Mesenchymal stem cell (in vitro differentiated cells and primary cell): Measurements from ENCODE around the gene TAL2.

Experiments used
- DNase-seq: peaks from one replicate; pipeline ENCODE4 v3.0.0-alpha.2; 2013
- H2AFZ ChIP-seq: one replicate; pipeline ENCODE4 v1.6.1; 2013; ENCODE audit warnings: low read depth, mild to moderate bottlenecking, control low read depth, inconsistent platforms, low read length, moderate library complexity
- H2AK5ac ChIP-seq: 2 replicates; pipeline ENCODE4 v1.6.1; 2013; ENCODE audit warnings: low read length, moderate library complexity, mild to moderate bottlenecking, inconsistent platforms; ENCODE audit not compliant: severe bottlenecking
- H2BK120ac ChIP-seq: one replicate; pipeline ENCODE4 v1.6.1; 2013; ENCODE audit warnings: low read depth, mild to moderate bottlenecking, inconsistent platforms, low read length, moderate library complexity
- H2BK12ac ChIP-seq, 2 experiments: one replicate each; pipeline ENCODE4 v1.6.1; 2013; ENCODE audit warnings: inconsistent platforms in 2 of 2, low read length in 2 of 2, mild to moderate bottlenecking in 2 of 2, moderate library complexity in 2 of 2, control low read depth in 1 of 2
- H2BK15ac ChIP-seq: one replicate; pipeline ENCODE4 v1.6.1; 2013; ENCODE audit warnings: mild to moderate bottlenecking, low read depth, inconsistent platforms; ENCODE audit not compliant: poor library complexity, severe bottlenecking
- H2BK5ac ChIP-seq: 2 replicates; pipeline ENCODE4 v1.6.1; 2013; ENCODE audit warnings: low read depth, mild to moderate bottlenecking, low read length, control low read depth, inconsistent platforms; ENCODE audit not compliant: poor library complexity, severe bottlenecking
- H3K14ac ChIP-seq, 2 experiments: one replicate each; pipeline ENCODE4 v1.6.1; 2013; ENCODE audit warnings: inconsistent platforms in 2 of 2, low read length in 2 of 2, control low read depth in 1 of 2, mild to moderate bottlenecking in 1 of 2, moderate library complexity in 1 of 2
- H3K18ac ChIP-seq, 2 experiments: one replicate each; pipeline ENCODE4 v1.6.1; 2013; ENCODE audit warnings: inconsistent platforms in 2 of 2, low read length in 2 of 2, control low read depth in 1 of 2, low read depth in 1 of 2, mild to moderate bottlenecking in 1 of 2
- H3K23ac ChIP-seq, 2 experiments: one replicate each; pipeline ENCODE4 v1.6.1; 2013; ENCODE audit warnings: inconsistent platforms in 2 of 2, low read length in 2 of 2, mild to moderate bottlenecking in 2 of 2, moderate library complexity in 2 of 2, control low read depth in 1 of 2
- H3K27ac ChIP-seq: 2 replicates; pipeline ENCODE4 v1.5.1; 2013; ENCODE audit warnings: mild to moderate bottlenecking, moderate library complexity, low read length, control low read depth, inconsistent platforms; ENCODE audit not compliant: poor library complexity, severe bottlenecking
- H3K27me3 ChIP-seq, 2 experiments: 2 replicates each; pipeline versions ENCODE4 v1.6.1 to v1.7.0; 2013; ENCODE audit warnings: low read length in 2 of 2, mild to moderate bottlenecking in 2 of 2, moderate library complexity in 2 of 2, control low read depth in 1 of 2, inconsistent platforms in 1 of 2; ENCODE audit not compliant: control insufficient read depth in 1 of 2, insufficient read depth in 1 of 2
- H3K36me3 ChIP-seq, 2 experiments: 2 replicates each; pipeline versions ENCODE4 v1.6.1 to v1.7.0; 2013; ENCODE audit warnings: low read length in 2 of 2, control low read depth in 1 of 2, inconsistent platforms in 1 of 2, low read depth in 1 of 2, mild to moderate bottlenecking in 1 of 2; ENCODE audit not compliant: insufficient read depth in 2 of 2, control insufficient read depth in 1 of 2
- H3K4ac ChIP-seq, 2 experiments: one replicate each; pipeline ENCODE4 v1.6.1; 2013; ENCODE audit warnings: inconsistent platforms in 2 of 2, low read length in 2 of 2, mild to moderate bottlenecking in 2 of 2, moderate library complexity in 2 of 2, control low read depth in 1 of 2, low read depth in 1 of 2
- H3K4me1 ChIP-seq: 2 replicates; pipeline ENCODE4 v1.6.1; 2013; ENCODE audit warnings: low read depth, low read length, control low read depth; ENCODE audit not compliant: control insufficient read depth, insufficient read depth
- H3K4me2 ChIP-seq: 2 replicates; pipeline ENCODE4 v1.6.1; 2013; ENCODE audit warnings: low read length, mild to moderate bottlenecking, inconsistent platforms; ENCODE audit not compliant: poor library complexity, severe bottlenecking
- H3K4me3 ChIP-seq, 2 experiments: 2 replicates each; pipeline versions ENCODE4 v1.5.1 to v1.7.0; 2013; ENCODE audit warnings: low read length in 2 of 2, mild to moderate bottlenecking in 2 of 2, control low read depth in 1 of 2, low read depth in 1 of 2; ENCODE audit not compliant: insufficient read depth in 1 of 2
- H3K79me1 ChIP-seq: replicated peaks from 2 replicates; pipeline ENCODE4 v1.6.1; 2013; ENCODE audit warnings: mild to moderate bottlenecking, control low read depth, low read length, inconsistent platforms; ENCODE audit not compliant: poor library complexity, severe bottlenecking
- H3K9ac ChIP-seq: 2 replicates; pipeline ENCODE4 v1.7.0; 2013; ENCODE audit warnings: mild to moderate bottlenecking, low read length, moderate library complexity
- H3K9me3 ChIP-seq: 2 replicates; pipeline ENCODE4 v1.7.0; 2013; ENCODE audit warnings: mild to moderate bottlenecking, low read length; ENCODE audit not compliant: control insufficient read depth
- H4K8ac ChIP-seq: one replicate; pipeline ENCODE4 v1.6.1; 2013; ENCODE audit warnings: inconsistent platforms, mild to moderate bottlenecking, low read length, moderate library complexity
- H4K91ac ChIP-seq: one replicate; pipeline ENCODE4 v1.6.1; 2013; ENCODE audit warnings: mild to moderate bottlenecking, low read length, inconsistent platforms
- WGBS: methylation state at CpG from one replicate; pipeline ENCODE4 v1.1.7; 2013; ENCODE audit warnings: mixed read lengths; 5-methylcytosine and 5-hydroxymethylcytosine counted together

Gene TAL2

DNA sequence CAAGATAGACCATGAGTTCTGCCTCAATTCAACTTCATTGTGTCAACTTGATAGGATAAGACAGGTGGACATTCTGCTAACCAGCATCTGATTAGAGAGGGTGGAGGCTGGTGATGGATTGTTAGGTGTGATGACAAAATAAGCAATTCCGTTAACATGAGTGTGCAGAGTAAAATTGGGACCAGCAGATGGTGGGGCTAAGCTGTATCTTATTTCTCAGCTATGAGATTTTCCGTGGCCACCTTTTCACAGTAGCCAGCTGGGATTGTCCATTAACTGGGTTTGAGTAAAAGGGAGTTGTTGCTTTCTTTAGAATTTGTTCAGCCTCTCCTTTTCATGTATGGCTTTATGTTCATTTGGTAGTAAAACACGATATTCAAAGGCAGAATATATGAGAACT, 28.8 kb upstream of the TAL2 start:
- H3K9ac ChIP-seq, result no peak overlapping the region
- no peaks in the 10 kb centered on the region for H3K4me1 ChIP-seq
- H3K27ac ChIP-seq, result no peak overlapping the region
- no peak overlapping the region for H3K4me3 ChIP-seq
- no peak overlapping the region for H3K18ac ChIP-seq
- H3K36me3 ChIP-seq, result peaks cover 0 to 35% of the 10 kb centered on the region in 2 experiments
- 93% methylated on average over 3 of the region's 3 CpGs for WGBS
- no peak overlapping the region for H2BK15ac ChIP-seq
- no peak overlapping the region for H2BK120ac ChIP-seq
- DNase-seq, result no peak
- no peak overlapping the region for H2AK5ac ChIP-seq
- H3K23ac ChIP-seq, result no peak overlapping the region
- no peaks in the 10 kb centered on the region for H3K79me1 ChIP-seq
- no peak overlapping the region for H2BK12ac ChIP-seq
- no peak overlapping the region for H4K91ac ChIP-seq
- no peak overlapping the region for H3K4me2 ChIP-seq
- no peak overlapping the region for H3K14ac ChIP-seq
- H3K4ac ChIP-seq, result no peak overlapping the region
- H3K27me3 ChIP-seq, result no peaks in the 10 kb centered on the region
- no peak overlapping the region for H2AFZ ChIP-seq
- no peak overlapping the region for H2BK5ac ChIP-seq
- no peaks in the 10 kb centered on the region for H3K9me3 ChIP-seq
- H4K8ac ChIP-seq, result no peak overlapping the region

DNA sequence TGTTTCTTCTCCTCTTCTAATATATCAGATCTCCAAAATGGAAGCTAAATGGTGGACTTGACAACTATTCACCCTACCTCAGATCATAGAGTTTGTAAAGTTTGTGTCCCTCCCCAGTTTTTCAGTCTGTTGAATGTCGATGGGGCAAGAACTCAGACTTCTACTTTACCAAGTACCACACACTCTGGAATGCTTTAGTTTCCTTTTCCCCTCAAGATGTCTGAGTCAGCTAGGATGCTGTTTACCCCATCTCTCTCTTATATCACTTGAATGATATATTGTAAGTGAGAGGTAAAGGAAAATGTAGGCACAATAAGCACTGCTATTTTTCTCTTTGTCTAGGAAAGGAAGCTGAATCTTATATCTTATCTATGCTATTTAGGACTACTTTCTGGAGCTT, 25.9 kb upstream of the TAL2 start:
- Histone ChIP-seq H3K4me2 (no peak overlapping the region), H3K23ac (no peak overlapping the region), H3K79me1 (no peaks in the 10 kb centered on the region), H2AFZ (no peak overlapping the region), H4K8ac (no peak overlapping the region), H3K4me3 (no peak overlapping the region), H2AK5ac (no peak overlapping the region), H2BK120ac (no peak overlapping the region), H3K27me3 (no peaks in the 10 kb centered on the region), H2BK5ac (no peak overlapping the region), H4K91ac (no peak overlapping the region), H3K18ac (no peak overlapping the region), H2BK12ac (no peak overlapping the region), H3K9me3 (no peaks in the 10 kb centered on the region), H3K4ac (no peak overlapping the region), H3K9ac (no peak overlapping the region), H2BK15ac (no peak overlapping the region), H3K4me1 (no peaks in the 10 kb centered on the region), H3K27ac (no peak overlapping the region), H3K36me3 (peaks cover 0 to 30% of the 10 kb centered on the region in 2 experiments), H3K14ac (no peak overlapping the region)
- WGBS, result 33% methylated on average over 1 of the region's 1 CpG
- DNase-seq, result peak; percentile 60

DNA sequence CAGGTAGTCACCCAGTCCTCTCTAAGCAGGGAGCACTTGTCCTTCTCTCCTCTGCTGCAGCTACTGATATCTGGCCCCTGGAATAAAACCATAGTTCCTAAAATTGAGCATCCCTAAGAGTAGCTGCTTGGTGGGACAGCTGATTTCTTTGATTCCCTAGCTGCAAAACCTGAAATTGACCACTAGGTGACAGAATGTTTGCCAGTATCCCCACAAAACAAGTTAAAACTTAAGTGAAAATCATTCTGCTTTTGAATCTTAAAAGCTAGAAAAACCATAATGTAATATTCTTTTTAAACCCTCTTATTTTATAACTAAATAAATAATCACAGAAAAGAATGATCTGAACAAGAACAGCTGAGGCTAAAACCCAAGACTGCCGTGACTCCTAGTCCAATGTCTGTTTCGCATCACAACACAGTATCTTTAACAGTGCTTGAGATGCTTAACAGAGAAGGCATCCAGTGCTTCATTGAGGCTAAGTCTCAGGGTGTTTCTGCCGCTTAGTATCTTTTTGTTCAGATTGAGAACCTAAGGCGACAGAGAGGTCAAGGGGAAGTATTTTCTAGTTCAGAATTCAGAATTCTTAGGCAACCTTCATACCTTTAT, 24.4 kb upstream of the TAL2 start:
- Histone ChIP-seq H2AK5ac (no peak overlapping the region), H3K18ac (no peak overlapping the region), H3K14ac (no peak overlapping the region), H3K9me3 (no peaks in the 10 kb centered on the region), H3K27me3 (no peaks in the 10 kb centered on the region), H3K79me1 (no peaks in the 10 kb centered on the region), H3K4ac (no peak overlapping the region), H3K4me2 (no peak overlapping the region), H2BK120ac (no peak overlapping the region), H3K4me1 (no peaks in the 10 kb centered on the region), H2AFZ (no peak overlapping the region), H3K9ac (no peak overlapping the region), H2BK15ac (no peak overlapping the region), H4K8ac (no peak overlapping the region), H3K36me3 (peaks cover 0 to 30% of the 10 kb centered on the region in 2 experiments), H3K27ac (no peak overlapping the region), H2BK12ac (no peak overlapping the region), H4K91ac (no peak overlapping the region), H3K23ac (no peak overlapping the region), H2BK5ac (no peak overlapping the region), H3K4me3 (no peak overlapping the region)
- WGBS, result 98% methylated on average over 3 of the region's 4 CpGs
- no peak for DNase-seq

DNA sequence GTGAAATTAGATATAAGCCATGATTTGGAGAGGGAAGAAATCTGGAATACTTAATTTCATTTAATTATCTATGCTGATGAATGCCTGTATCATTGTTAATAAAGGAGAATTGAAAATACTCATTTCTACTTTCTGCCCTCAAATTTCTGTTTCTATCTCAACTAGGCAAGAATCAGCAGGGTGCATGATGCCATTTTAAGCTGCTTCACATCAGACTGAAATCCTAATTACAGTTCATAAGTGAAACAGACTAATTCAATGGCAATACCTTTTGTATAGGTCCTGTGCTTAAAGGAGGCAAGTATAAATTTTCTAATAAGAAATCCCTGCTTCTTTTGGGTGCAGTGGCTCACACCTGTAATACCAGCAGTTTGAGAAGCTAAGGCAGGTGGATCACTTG, 22.3 kb upstream of the TAL2 start:
- Histone ChIP-seq H3K4me2 (no peak overlapping the region), H3K27me3 (no peaks in the 10 kb centered on the region), H3K4me1 (no peaks in the 10 kb centered on the region), H2AFZ (no peak overlapping the region), H2BK12ac (no peak overlapping the region), H2BK120ac (no peak overlapping the region), H3K9ac (no peak overlapping the region), H3K4ac (no peak overlapping the region), H3K36me3 (peaks cover 0 to 23% of the 10 kb centered on the region in 2 experiments), H2AK5ac (no peak overlapping the region), H3K4me3 (no peak overlapping the region), H3K14ac (no peak overlapping the region), H3K27ac (no peak overlapping the region), H3K23ac (no peak overlapping the region), H2BK5ac (no peak overlapping the region), H3K18ac (no peak overlapping the region), H3K79me1 (no peaks in the 10 kb centered on the region), H2BK15ac (no peak overlapping the region), H4K91ac (no peak overlapping the region), H4K8ac (no peak overlapping the region), H3K9me3 (no peaks in the 10 kb centered on the region)
- DNase-seq, result no peak
